AG04449 (cell line): ENCODE results near the gene SRGAP3.

ENCODE experiments used
- CTCF ChIA-PET: fragments of 350-600 bp; formaldehyde crosslinking; extraction: SDS; loops from one replicate; lab custom pipeline; 2021; ENCODE audit warnings: antibody characterized with exemption; lab: Yijun Ruan, JAX
- POLR2A ChIA-PET: fragments of 400-600, 350-600 bp; formaldehyde crosslinking; extraction: SDS; loops from one replicate; lab custom pipeline; 2020; ENCODE audit warnings: antibody characterized with exemption, inconsistent platforms; lab: Yijun Ruan, JAX
- DNase-seq: peaks from one replicate; pipeline ENCODE4 v3.0.0-alpha.2; 2010; ENCODE audit warnings: low read depth, low spot score
- H3K4me3 ChIP-seq: 2 replicates; pipeline ENCODE4 v1.5.1; 2011; ENCODE audit warnings: low read depth, mild to moderate bottlenecking, control low read depth, low read length
- TF ChIP-seq, protein P1 (sequence below): IDR thresholded peaks from one replicate; pipeline ENCODE4 v1.5.1; 2011; ENCODE audit warnings: mild to moderate bottlenecking, moderate library complexity, low read length, control low read depth, inconsistent platforms; ENCODE audit not compliant: insufficient read depth; ENCODE audit errors: missing control alignments

The SRGAP3 gene

DNA sequence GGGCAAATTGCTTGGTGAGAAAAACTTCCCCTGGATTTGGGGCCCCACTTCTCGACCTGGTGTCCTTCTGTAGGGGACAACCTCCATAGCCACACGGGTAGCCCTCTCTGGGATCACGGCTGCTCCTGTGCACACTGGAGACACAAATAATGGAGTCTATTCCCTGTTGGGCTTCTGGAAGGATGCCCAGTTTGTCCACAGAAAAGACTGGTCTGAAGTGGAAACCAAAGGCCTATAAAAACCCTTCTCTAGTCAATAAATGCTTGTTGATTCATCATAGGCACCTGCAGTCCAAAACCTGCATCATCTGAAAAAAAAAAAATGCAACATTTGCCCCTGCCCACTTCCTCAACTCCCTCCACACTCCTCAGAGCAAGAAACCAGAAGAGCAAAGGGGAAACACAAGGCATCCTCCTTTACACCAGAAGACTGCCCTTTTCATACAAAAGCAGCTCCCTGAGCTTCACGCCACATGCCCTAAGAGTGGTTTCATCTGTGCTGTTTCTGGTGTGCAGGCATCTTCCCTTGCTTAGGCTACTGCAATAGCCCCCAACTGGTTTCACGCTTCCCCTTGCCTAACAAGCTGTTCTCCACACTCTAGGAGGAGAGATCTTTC is 36.3 kb downstream of the SRGAP3 start:
- DNase-seq, result no peak
- CTCF ChIA-PET, result interaction anchor here (1.1 kb wide), 1 partner anchor 243 kb away, joined by 4 read pairs; no protein-coding TSS in a partner anchor
- TF ChIP-seq, protein P1, sequence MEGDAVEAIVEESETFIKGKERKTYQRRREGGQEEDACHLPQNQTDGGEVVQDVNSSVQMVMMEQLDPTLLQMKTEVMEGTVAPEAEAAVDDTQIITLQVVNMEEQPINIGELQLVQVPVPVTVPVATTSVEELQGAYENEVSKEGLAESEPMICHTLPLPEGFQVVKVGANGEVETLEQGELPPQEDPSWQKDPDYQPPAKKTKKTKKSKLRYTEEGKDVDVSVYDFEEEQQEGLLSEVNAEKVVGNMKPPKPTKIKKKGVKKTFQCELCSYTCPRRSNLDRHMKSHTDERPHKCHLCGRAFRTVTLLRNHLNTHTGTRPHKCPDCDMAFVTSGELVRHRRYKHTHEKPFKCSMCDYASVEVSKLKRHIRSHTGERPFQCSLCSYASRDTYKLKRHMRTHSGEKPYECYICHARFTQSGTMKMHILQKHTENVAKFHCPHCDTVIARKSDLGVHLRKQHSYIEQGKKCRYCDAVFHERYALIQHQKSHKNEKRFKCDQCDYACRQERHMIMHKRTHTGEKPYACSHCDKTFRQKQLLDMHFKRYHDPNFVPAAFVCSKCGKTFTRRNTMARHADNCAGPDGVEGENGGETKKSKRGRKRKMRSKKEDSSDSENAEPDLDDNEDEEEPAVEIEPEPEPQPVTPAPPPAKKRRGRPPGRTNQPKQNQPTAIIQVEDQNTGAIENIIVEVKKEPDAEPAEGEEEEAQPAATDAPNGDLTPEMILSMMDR, result no peak
- no peak overlapping the region for H3K4me3 ChIP-seq
- POLR2A ChIA-PET, result no interaction called here

DNA sequence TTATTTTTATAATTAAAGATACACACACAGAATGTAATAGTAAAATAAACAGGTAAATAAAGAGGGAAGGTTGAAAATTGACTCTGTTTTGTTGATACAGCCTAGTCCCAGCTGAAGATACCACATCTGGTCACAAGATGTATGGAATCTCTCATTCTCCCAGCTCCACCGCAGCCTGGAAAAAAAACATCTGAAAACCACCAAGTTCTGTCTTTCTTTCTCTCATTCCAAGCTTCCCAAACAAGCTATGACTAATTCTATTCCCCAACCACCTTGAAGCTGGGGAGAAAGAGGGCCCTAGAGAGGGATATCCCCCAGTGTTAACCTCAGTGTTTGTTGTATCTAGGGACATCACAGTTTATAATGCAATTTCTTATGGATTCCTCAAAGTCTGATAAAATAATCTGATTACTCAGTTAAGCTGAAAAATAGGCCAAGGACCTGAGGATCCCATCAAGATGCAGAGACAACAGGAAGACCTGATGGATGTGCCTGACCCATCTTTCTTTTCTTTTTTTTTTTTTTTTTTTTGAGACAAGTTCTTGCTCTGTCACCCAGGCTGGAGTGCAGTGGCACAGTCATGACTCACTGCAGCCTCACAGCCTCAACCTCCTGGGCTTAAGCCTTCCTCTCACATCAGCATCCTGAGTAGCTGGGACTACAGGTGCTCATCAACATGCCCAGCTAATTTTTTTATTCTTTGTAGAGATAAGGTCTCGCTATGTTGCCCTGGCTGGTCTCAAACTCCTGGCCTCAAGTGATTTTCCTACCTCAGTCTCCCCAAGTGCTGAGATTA is 38.1 kb downstream of the SRGAP3 start:
- POLR2A ChIA-PET, result interaction anchor here (0.6 kb wide), 1 partner anchor 710 kb away, joined by 3 read pairs; the partner anchor contains the start of gene LMCD1
- no peak overlapping the region for H3K4me3 ChIP-seq
- TF ChIP-seq, protein P1, result no peak
- CTCF ChIA-PET, result interaction anchor here (1.7 kb wide), 1 partner anchor 240 kb away, joined by 5 read pairs; no protein-coding TSS in a partner anchor
- no peak for DNase-seq

DNA sequence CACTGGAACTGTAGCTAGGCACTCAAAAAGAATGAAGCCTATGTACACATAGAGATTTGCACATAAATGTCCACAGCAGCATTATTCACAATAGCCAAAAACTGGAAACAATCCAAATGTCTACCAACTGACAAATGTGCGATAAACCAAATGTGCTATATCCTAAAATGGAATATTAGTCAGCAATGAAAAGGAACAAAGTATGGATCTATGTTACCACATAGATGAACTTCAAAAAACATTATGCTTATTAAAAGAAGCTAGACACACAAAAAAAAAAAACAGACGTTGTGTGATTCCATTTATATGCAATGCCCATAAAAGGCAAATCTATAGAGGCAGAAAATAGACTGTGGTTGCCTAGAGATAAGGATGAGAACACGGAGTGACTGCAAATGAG is 39.7 kb downstream of the SRGAP3 start:
- CTCF ChIA-PET, result no interaction called here
- TF ChIP-seq, protein P1, result no peak

GRCh38 chr3:9208605-9209152 is 40.8 kb downstream of the SRGAP3 start:
- CTCF ChIA-PET, result no interaction called here
- no peak for DNase-seq
- H3K4me3 ChIP-seq, result no peak overlapping the region
- POLR2A ChIA-PET, result no interaction called here
- TF ChIP-seq, protein P1, result no peak

More for the DNA sequence above, 39.7 kb downstream of the SRGAP3 start:
- POLR2A ChIA-PET, result no interaction called here
- no peak overlapping the region for H3K4me3 ChIP-seq
- no peak for DNase-seq

GRCh38 chr3:9207116-9207763 is 42.2 kb downstream of the SRGAP3 start:
- POLR2A ChIA-PET, result no interaction called here
- no peak overlapping the region for H3K4me3 ChIP-seq
- CTCF ChIA-PET, result no interaction called here
- TF ChIP-seq, protein P1, result no peak
- DNase-seq, result no peak
